Caco-2 (cell line): ENCODE results near the gene SIRT1. TPM values are rescaled to one million over a fixed set of nuclear protein-coding genes. Genes with fewer than 3 reads are reported as not detected.

ENCODE experiments used
- BruUV-seq: library from RNA; stranded (reverse); fragments of 400-500 nt; replicated peaks from 2 replicates; lab custom pipeline; 2021; lab: Mats Ljungman, UMichigan
- CTCF ChIA-PET: fragments of 300-600 bp; sonication (Branson Sonifier 250); formaldehyde crosslinking; loops from one replicate; lab custom pipeline; 2022; ENCODE audit warnings: antibody characterized with exemption; lab: Charles Lee
- POLR2A ChIA-PET: fragments of 300-600 bp; sonication (Branson Sonifier 250); formaldehyde crosslinking; loops from one replicate; lab custom pipeline; 2022; ENCODE audit warnings: antibody characterized with exemption; lab: Charles Lee
- DNase-seq, 2 experiments: peaks; one replicate each; pipeline versions ENCODE4 v3.0.0 to v3.0.0-alpha.2; 2020 to 2022
- H3K27me3 ChIP-seq: replicated peaks from 2 replicates; pipeline ENCODE4 v1.6.0; 2011; ENCODE audit warnings: low read length; ENCODE audit not compliant: control insufficient read depth, insufficient read depth
- H3K36me3 ChIP-seq: 2 replicates; pipeline ENCODE4 v1.5.1; 2011; ENCODE audit warnings: low read length; ENCODE audit not compliant: control insufficient read depth, insufficient read depth
- H3K4me1 ChIP-seq: fragments of 250-450 bp; sonication (Bioruptor Pico); 2 replicates; pipeline ENCODE4 v1.5.1; 2020; ENCODE audit warnings: mild to moderate bottlenecking
- H3K4me3 ChIP-seq: 2 replicates; pipeline ENCODE4 v1.5.1; 2011; ENCODE audit warnings: low read depth, mild to moderate bottlenecking, control low read depth, low read length
- H3K9me3 ChIP-seq: fragments of 250-450 bp; sonication (Bioruptor Pico); 2 replicates; pipeline ENCODE4 v1.5.1; 2020; ENCODE audit warnings: mild to moderate bottlenecking, moderate library complexity
- H3K27ac Mint-ChIP-seq: one replicate; pipeline ENCODE4 v1.8.0; 2022; ENCODE audit warnings: mixed read lengths; ENCODE audit not compliant: unreplicated experiment
- H3K27me3 Mint-ChIP-seq: one replicate; pipeline ENCODE4 v1.8.0; 2022; ENCODE audit warnings: mixed read lengths; ENCODE audit not compliant: insufficient read depth, unreplicated experiment
- H3K36me3 Mint-ChIP-seq: one replicate; pipeline ENCODE4 v1.8.0; 2022; ENCODE audit warnings: mild to moderate bottlenecking, mixed read lengths; ENCODE audit not compliant: insufficient read depth, unreplicated experiment
- H3K4me1 Mint-ChIP-seq: one replicate; pipeline ENCODE4 v1.8.0; 2022; ENCODE audit warnings: low read depth, mixed read lengths; ENCODE audit not compliant: unreplicated experiment
- H3K4me3 Mint-ChIP-seq: one replicate; pipeline ENCODE4 v1.8.0; 2022; ENCODE audit warnings: mild to moderate bottlenecking, moderate library complexity, mixed read lengths; ENCODE audit not compliant: unreplicated experiment
- H3K9me3 Mint-ChIP-seq: one replicate; pipeline ENCODE4 v1.8.0; 2022; ENCODE audit warnings: mixed read lengths; ENCODE audit not compliant: unreplicated experiment
- intact Hi-C: fragments of 100-400 bp; cut with micrococcal nuclease; formaldehyde crosslinking; loops from one replicate; pipeline ENCODE4 v1.10.0; 2022; ENCODE audit not compliant: unreplicated experiment
- total RNA-seq: library from RNA; stranded (reverse); gene quantifications from 2 replicates; pipeline ENCODE4 v1.2.3, GENCODE V29; 2022
- TF ChIP-seq, protein P1 (sequence below), 2 experiments: fragments of 200-600 bp in 1 of 2; IDR thresholded peaks; 1 replicate in 1 of 2; 2 replicates in 1 of 2; pipeline versions ENCODE4 v1.5.1 to v1.8.0; 2011 to 2022; ENCODE audit warnings: antibody characterized with exemption in 1 of 2, control low read depth in 1 of 2, inconsistent platforms in 1 of 2, low read depth in 1 of 2, low read length in 1 of 2, mild to moderate bottlenecking in 1 of 2, moderate library complexity in 1 of 2; ENCODE audit not compliant: insufficient read depth in 1 of 2, severe bottlenecking in 1 of 2, unreplicated experiment in 1 of 2

SIRT1 gene
- total RNA-seq, 1 experiment from 2014 or later: 43.1 TPM

DNA sequence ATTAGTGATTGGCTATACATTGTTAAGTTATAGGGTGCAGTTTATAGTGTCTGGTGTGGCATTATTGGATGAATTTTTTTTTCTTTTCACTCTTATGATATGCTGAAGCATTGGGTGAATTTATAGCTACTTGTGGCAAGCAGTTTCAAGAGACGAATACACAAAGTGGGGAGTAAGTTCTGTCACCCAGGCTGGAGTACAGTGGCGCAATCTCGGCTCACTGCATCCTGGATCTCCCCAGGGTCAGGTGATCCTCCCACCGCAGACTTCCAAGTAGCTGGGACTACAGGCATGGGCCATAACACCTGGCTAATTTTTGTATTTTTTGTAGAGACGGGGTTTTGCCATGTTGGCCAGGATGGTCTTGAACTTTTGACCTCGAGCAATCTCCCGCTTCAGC lies 6.3 kb upstream of the SIRT1 start:
- H3K4me3 Mint-ChIP-seq: no peak overlapping the region
- H3K4me1 Mint-ChIP-seq: no peaks in the 10 kb centered on the region
- ChIA-PET CTCF (interaction anchor here (0.6 to 0.7 kb wide), 3 partner anchors 374 to 1379 kb away, joined by 3 to 8 read pairs (median 3); partner anchors contain the start of gene HNRNPH3), POLR2A (no interaction called here)
- no peak for DNase-seq
- BruUV-seq: no TSS peak
- no peak overlapping the region for H3K27ac Mint-ChIP-seq
- H3K9me3 Mint-ChIP-seq: no peaks in the 10 kb centered on the region
- Histone ChIP-seq H3K4me1 (no peaks in the 10 kb centered on the region), H3K4me3 (no peak overlapping the region), H3K9me3 (no peaks in the 10 kb centered on the region), H3K27me3 (no peaks in the 10 kb centered on the region), H3K36me3 (no peaks in the 10 kb centered on the region)
- intact Hi-C loops: no loop called here
- H3K27me3 Mint-ChIP-seq: no peaks in the 10 kb centered on the region
- H3K36me3 Mint-ChIP-seq: no peaks in the 10 kb centered on the region
- TF ChIP-seq, protein P1, sequence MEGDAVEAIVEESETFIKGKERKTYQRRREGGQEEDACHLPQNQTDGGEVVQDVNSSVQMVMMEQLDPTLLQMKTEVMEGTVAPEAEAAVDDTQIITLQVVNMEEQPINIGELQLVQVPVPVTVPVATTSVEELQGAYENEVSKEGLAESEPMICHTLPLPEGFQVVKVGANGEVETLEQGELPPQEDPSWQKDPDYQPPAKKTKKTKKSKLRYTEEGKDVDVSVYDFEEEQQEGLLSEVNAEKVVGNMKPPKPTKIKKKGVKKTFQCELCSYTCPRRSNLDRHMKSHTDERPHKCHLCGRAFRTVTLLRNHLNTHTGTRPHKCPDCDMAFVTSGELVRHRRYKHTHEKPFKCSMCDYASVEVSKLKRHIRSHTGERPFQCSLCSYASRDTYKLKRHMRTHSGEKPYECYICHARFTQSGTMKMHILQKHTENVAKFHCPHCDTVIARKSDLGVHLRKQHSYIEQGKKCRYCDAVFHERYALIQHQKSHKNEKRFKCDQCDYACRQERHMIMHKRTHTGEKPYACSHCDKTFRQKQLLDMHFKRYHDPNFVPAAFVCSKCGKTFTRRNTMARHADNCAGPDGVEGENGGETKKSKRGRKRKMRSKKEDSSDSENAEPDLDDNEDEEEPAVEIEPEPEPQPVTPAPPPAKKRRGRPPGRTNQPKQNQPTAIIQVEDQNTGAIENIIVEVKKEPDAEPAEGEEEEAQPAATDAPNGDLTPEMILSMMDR (IDR thresholded peaks at IDR 0.05; ENCODE audit: insufficient read depth in 1 of 2, low read depth in 1 of 2, low read length in 1 of 2, severe bottlenecking in 1 of 2, unreplicated experiment in 1 of 2): no peak

- TSS peak; percentile 87 for BruUV-seq
- CTCF ChIA-PET: interaction anchor here (0.7 to 1.1 kb wide), 3 partner anchors 9 to 64 kb away, joined by 3 to 14 read pairs (median 6); no protein-coding TSS in a partner anchor
- no peaks in the 10 kb centered on the region for H3K27me3 Mint-ChIP-seq
- H3K36me3 Mint-ChIP-seq: peaks cover 47% of the 10 kb centered on the region
- no peaks in the 10 kb centered on the region for H3K4me1 ChIP-seq
- DNase-seq: no peak
- no peaks in the 10 kb centered on the region for H3K9me3 Mint-ChIP-seq
- 0 out of 2 replicates have a peak, but pooled peaks cover 1% of the 10 kb centered on the region for H3K36me3 ChIP-seq
- H3K4me1 Mint-ChIP-seq: no peaks in the 10 kb centered on the region
- intact Hi-C loops: loop anchor here (1.0 to 10.0 kb wide), 3 partner anchors 29 to 451 kb away; partner anchors contain the start of genes HERC4, HNRNPH3 and PBLD
- H3K9me3 ChIP-seq: no peaks in the 10 kb centered on the region
- POLR2A ChIA-PET: interaction anchor here (0.5 to 1.1 kb wide), 11 partner anchors 11 to 319 kb away, joined by 3 to 9 read pairs (median 3); no protein-coding TSS in a partner anchor
- peak overlapping the region; percentile 63 for H3K4me3 ChIP-seq
- peak overlapping the region; percentile 90 for H3K4me3 Mint-ChIP-seq
- TF ChIP-seq, protein P1 (IDR thresholded peaks at IDR 0.05; ENCODE audit: insufficient read depth in 1 of 2, low read depth in 1 of 2, low read length in 1 of 2, severe bottlenecking in 1 of 2, unreplicated experiment in 1 of 2): no peak
- peak overlapping the region; percentile 91 for H3K27ac Mint-ChIP-seq
- H3K27me3 ChIP-seq: no peaks in the 10 kb centered on the region
Observed at GRCh38 chr10:67883710-67884312, 645 bp upstream of the SIRT1 start.

DNA sequence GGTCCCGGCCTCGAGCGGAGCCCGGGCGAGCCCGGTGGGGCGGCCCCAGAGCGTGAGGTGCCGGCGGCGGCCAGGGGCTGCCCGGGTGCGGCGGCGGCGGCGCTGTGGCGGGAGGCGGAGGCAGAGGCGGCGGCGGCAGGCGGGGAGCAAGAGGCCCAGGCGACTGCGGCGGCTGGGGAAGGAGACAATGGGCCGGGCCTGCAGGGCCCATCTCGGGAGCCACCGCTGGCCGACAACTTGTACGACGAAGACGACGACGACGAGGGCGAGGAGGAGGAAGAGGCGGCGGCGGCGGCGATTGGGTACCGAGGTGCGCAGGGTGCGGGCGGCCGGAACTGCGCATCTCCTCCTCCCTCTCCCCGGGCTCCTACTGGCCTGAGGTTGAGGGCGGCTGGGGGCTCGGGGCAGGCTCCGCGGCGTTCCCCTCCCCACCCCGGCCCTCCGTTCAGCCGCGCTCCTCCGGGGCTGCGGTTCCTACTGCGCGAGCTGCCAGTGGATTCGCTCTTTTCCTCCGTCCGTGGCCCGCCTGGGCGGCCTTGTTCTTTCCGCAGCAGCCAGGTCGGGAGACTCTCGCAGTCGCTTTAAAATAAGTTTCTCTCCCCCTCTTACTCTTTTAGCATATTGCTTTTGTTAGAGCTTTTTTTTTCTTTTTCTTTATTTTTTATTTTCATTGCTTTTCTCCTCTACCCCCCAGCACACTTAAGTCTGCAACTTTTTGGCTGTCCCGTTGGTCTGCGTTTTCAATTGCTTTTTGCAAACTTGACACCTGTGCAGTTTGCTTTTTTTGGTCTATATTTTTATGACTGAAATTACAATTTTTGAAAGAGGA lies 600 bp downstream of the SIRT1 start:
- Histone ChIP-seq H3K4me1 (no peaks in the 10 kb centered on the region), H3K36me3 (peaks cover 4% of the 10 kb centered on the region; the same call in 1 of the 2 replicates), H3K27me3 (no peaks in the 10 kb centered on the region), H3K4me3 (peak overlapping the region; percentile 63), H3K9me3 (no peaks in the 10 kb centered on the region)
- ChIA-PET POLR2A (interaction anchor here (0.8 to 1.3 kb wide), 6 partner anchors 11 to 446 kb away, joined by 3 to 9 read pairs (median 4); no protein-coding TSS in a partner anchor), CTCF (interaction anchor here (0.6 to 1.1 kb wide), 5 partner anchors 30 to 274 kb away, joined by 3 to 14 read pairs (median 4); no protein-coding TSS in a partner anchor)
- Mint-ChIP-seq H3K27me3 (no peaks in the 10 kb centered on the region), H3K4me1 (no peaks in the 10 kb centered on the region), H3K9me3 (no peaks in the 10 kb centered on the region), H3K27ac (peak overlapping the region; percentile 91), H3K36me3 (peaks cover 60% of the 10 kb centered on the region), H3K4me3 (peak overlapping the region; percentile 90)
- DNase-seq: peak; percentile 92
- no TSS peak for BruUV-seq
- intact Hi-C loops: loop anchor here (1.0 to 10.0 kb wide), 4 partner anchors 30 to 450 kb away; partner anchors contain the start of genes HERC4, HNRNPH3 and PBLD
- TF ChIP-seq, protein P1 (IDR thresholded peaks at IDR 0.05; ENCODE audit: insufficient read depth in 1 of 2, low read depth in 1 of 2, low read length in 1 of 2, severe bottlenecking in 1 of 2, unreplicated experiment in 1 of 2): peak in 1 of 2 experiments; percentile 8
